ENCODE results near the gene GRAP2. TPM values are rescaled to one million over a fixed set of nuclear protein-coding genes. Genes with fewer than 3 reads are reported as not detected.

Gene GRAP2
- total and polyA plus RNA-seq, 2 of the 4 experiments (the other 2 are of a cell fraction), result not detected

DNA sequence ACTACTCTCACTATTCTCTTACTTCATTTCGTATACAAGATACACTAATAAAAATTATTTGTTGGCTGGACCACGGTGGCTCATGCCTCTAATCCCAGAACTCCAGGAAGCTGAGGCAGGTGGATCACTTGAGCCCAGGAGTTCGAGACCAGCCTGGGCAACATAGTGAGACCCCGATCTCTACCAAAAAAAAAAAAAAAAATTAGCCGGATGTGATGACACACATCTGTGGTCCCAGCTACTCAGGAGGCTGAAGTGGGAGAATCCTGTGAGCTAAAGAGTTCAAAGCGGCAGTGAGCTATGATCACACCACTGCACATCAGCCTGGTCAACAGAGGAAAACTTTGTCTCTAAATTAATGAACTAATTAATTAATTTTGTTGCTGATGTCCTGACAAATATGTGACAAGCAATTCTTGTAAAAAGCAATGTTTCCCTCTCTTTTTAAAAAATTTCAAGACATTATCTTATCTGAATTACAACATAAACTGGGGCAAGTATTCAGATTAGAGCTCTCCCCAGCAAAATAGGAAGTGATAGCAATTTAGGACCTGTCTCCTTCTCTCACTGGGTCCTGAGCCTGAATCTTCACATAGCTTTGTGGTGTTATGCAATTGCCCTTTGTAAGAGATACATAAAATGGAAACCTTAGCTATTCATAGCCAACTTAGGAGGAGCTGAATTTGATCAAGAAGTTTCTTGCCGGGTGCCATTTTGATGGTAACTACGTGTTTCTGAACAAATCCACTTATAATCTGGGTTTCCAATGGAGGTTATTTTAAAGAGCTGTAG, 41.8 kb downstream of the GRAP2 start:
- Histone ChIP-seq H3K18ac (ENCODE audit: low read depth, low read length) (no peak overlapping the region), H3K23ac (ENCODE audit: low read depth, low read length) (no peak overlapping the region), H3K9ac (ENCODE audit: low read depth, low read length) (no peak overlapping the region), H4K8ac (ENCODE audit: low read depth in 2 of 2, low read length in 2 of 2) (no peak overlapping the region), H2AK5ac (ENCODE audit: low read depth, low read length) (no peak overlapping the region), H4K5ac (ENCODE audit: low read depth, low read length) (no peak overlapping the region), H3K4me2 (ENCODE audit: low read depth, low read length) (no peak overlapping the region), H2BK120ac (ENCODE audit: low read depth, low read length) (no peak overlapping the region), H3K36me3 (ENCODE audit: control insufficient read depth, insufficient read depth, low read length) (no peaks in the 10 kb centered on the region), H3K79me1 (ENCODE audit: low read depth in 1 of 2, low read length in 2 of 2) (no peaks in the 10 kb centered on the region), H3K14ac (replicated peaks; ENCODE audit: low read depth, low read length) (no peak overlapping the region), H2BK20ac (ENCODE audit: low read depth, low read length) (no peak overlapping the region), H3K27me3 (ENCODE audit: control insufficient read depth, insufficient read depth, low read length) (peaks cover 44% of the 10 kb centered on the region), H2BK5ac (ENCODE audit: low read depth, low read length, poor library complexity, severe bottlenecking) (no peak overlapping the region), H3K4me1 (ENCODE audit: control insufficient read depth, insufficient read depth, low read length) (no peaks in the 10 kb centered on the region), H3K4ac (ENCODE audit: low read depth, low read length) (no peak overlapping the region), H4K20me1 (ENCODE audit: insufficient read depth, low read length) (no peaks in the 10 kb centered on the region), H3K9me1 (ENCODE audit: insufficient read depth, low read length) (no peaks in the 10 kb centered on the region), H2BK15ac (ENCODE audit: low read depth, low read length) (no peak overlapping the region), H3K56ac (ENCODE audit: extremely low read depth, insufficient read depth, low read length) (no peak overlapping the region), H3K9me3 (ENCODE audit: control insufficient read depth, insufficient read depth, low read length) (no peaks in the 10 kb centered on the region), H2AFZ (replicated peaks; ENCODE audit: low read length, poor library complexity) (no peak overlapping the region), H3K27ac (ENCODE audit: insufficient read depth, low read length) (no peak overlapping the region), H4K91ac (ENCODE audit: insufficient read depth, low read depth, low read length) (no peak overlapping the region), H2AK9ac (replicated peaks; ENCODE audit: low read depth, low read length, poor library complexity) (no peak overlapping the region), H3K4me3 (ENCODE audit: insufficient read depth, low read depth, low read length) (no peak overlapping the region)
- dilution Hi-C loops (cut with HindIII; ENCODE audit: low sequenced_read_pairs, unreplicated experiment) (no loop called here), in situ Hi-C loops (cut with MboI; ENCODE audit: low sequenced_read_pairs) (no loop called here), intact Hi-C loops (cut with micrococcal nuclease) (no loop called here)
- POLR2A ChIA-PET (ENCODE audit: unreplicated experiment), result no interaction called here
- CTCF ChIA-PET, result no interaction called here
- BruUV-seq (replicated peaks), result no TSS peak
- ATAC-seq (ENCODE audit: low read depth) (no peak), DNase-seq (no peak)
- no peak for TF ChIP-seq POLR2A (IDR thresholded peaks at IDR 0.05; ENCODE audit: low read depth, low read length)
- TF ChIP-seq CHD1 (IDR thresholded peaks at IDR 0.05; ENCODE audit: low read depth, low read length), result no peak
- TF ChIP-seq SMC3 (IDR thresholded peaks at IDR 0.05; ENCODE audit: low read depth, low read length), result no peak
- TF ChIP-seq, protein P1, sequence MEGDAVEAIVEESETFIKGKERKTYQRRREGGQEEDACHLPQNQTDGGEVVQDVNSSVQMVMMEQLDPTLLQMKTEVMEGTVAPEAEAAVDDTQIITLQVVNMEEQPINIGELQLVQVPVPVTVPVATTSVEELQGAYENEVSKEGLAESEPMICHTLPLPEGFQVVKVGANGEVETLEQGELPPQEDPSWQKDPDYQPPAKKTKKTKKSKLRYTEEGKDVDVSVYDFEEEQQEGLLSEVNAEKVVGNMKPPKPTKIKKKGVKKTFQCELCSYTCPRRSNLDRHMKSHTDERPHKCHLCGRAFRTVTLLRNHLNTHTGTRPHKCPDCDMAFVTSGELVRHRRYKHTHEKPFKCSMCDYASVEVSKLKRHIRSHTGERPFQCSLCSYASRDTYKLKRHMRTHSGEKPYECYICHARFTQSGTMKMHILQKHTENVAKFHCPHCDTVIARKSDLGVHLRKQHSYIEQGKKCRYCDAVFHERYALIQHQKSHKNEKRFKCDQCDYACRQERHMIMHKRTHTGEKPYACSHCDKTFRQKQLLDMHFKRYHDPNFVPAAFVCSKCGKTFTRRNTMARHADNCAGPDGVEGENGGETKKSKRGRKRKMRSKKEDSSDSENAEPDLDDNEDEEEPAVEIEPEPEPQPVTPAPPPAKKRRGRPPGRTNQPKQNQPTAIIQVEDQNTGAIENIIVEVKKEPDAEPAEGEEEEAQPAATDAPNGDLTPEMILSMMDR (conservative IDR thresholded peaks at IDR 0.05; ENCODE audit: low read depth, low read length), result no peak
- TF ChIP-seq BHLHE40 (IDR thresholded peaks at IDR 0.05; ENCODE audit: low read depth, low read length), result no peak
- no CpG with 5 or more reads among the region's 8 CpGs for whole genome bisulfite sequencing, 2 experiments (ENCODE audit: extremely low coverage in 2 of 2, insufficient read length in 1 of 2)
